ENCODE data around the gene SCO1. TPM values are rescaled to one million over a fixed set of nuclear protein-coding genes. Genes with fewer than 3 reads are reported as not detected.

SCO1 gene
- total RNA-seq, 2 experiments from 2014 or later: 15.3 to 18.2 TPM

DNA sequence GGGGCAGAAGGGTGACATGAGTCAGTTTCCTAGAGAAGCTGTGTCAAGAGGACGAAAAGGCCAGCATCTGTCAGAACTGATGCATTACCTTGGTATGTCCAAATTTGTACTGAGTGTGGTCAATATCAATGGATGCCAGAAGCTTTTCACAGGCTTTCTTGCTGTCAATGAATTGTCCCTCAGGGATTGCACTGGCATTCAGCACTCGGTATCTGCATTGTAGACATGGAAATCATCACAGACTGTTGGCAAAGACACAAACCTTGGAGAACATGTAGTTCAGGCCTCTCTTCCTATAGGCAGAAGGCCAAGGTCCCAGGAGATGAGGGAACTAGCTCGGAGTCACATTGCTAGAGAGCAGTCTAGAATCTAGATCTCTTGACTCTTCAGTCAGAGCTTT, 56.9 kb downstream of the SCO1 start:
- Histone ChIP-seq H3K4me1 (ENCODE audit: insufficient read depth, low read length) (no peaks in the 10 kb centered on the region), H3K36me3 (ENCODE audit: insufficient read depth, low read length) (peaks cover 6% of the 10 kb centered on the region), H3K9me3 (ENCODE audit: control insufficient read depth in 1 of 2, insufficient read depth in 1 of 2, low read length in 2 of 2) (no peaks in the 10 kb centered on the region), H3K27me3 (ENCODE audit: control insufficient read depth in 1 of 2, insufficient read depth in 2 of 2, low read length in 2 of 2) (no peaks in the 10 kb centered on the region), H3K27ac (ENCODE audit: low read depth in 1 of 2, low read length in 2 of 2) (no peak overlapping the region), H3K4me3 (ENCODE audit: low read length) (no peak overlapping the region)
- intact Hi-C loops (cut with DNase I, micrococcal nuclease): loop anchor here in 1 of 2 experiments (10.0 kb wide), 1 partner anchor 94 kb away; the partner anchor contains the start of gene TMEM220
- POLR2A ChIA-PET: no interaction called here
- TF ChIP-seq, protein P1, sequence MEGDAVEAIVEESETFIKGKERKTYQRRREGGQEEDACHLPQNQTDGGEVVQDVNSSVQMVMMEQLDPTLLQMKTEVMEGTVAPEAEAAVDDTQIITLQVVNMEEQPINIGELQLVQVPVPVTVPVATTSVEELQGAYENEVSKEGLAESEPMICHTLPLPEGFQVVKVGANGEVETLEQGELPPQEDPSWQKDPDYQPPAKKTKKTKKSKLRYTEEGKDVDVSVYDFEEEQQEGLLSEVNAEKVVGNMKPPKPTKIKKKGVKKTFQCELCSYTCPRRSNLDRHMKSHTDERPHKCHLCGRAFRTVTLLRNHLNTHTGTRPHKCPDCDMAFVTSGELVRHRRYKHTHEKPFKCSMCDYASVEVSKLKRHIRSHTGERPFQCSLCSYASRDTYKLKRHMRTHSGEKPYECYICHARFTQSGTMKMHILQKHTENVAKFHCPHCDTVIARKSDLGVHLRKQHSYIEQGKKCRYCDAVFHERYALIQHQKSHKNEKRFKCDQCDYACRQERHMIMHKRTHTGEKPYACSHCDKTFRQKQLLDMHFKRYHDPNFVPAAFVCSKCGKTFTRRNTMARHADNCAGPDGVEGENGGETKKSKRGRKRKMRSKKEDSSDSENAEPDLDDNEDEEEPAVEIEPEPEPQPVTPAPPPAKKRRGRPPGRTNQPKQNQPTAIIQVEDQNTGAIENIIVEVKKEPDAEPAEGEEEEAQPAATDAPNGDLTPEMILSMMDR (IDR thresholded peaks at IDR 0.05): no peak
- DNase-seq (no peak), ATAC-seq (ENCODE audit: poor library complexity) (no peak)
- Mint-ChIP-seq H3K9me3 (no peaks in the 10 kb centered on the region), H3K4me3 (no peak overlapping the region), H3K27ac (no peak overlapping the region), H3K36me3 (ENCODE audit: low read depth) (peaks cover 70% of the 10 kb centered on the region), H3K27me3 (no peaks in the 10 kb centered on the region), H3K4me1 (ENCODE audit: low read depth) (no peaks in the 10 kb centered on the region)
- CTCF ChIA-PET: interaction anchor here (1.5 kb wide), 1 partner anchor 9 kb away, joined by 3 read pairs; no protein-coding TSS in a partner anchor

DNA sequence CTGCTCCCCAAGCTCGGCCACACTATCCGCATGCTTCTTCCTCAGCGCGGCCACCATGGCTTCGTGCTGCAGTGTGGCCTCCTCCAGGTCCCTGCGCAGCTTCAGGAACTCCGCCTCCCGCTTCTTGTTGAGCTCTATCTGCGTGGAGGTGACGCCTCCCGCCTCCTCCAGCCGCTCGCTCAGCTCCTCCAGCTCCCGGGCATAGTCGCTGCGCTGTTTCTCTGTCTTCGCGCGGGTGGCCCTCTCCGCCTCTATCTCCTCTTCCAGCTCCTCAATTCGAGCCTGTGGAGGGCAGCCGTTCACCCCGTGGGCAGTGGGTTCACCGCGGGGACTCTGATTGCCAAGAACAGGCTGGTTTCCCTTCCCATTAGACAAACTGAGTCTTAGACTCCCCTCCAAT, 59.2 kb downstream of the SCO1 start:
- no peak overlapping the region for H3K27ac ChIP-seq (ENCODE audit: low read depth in 1 of 2, low read length in 2 of 2)
- TF ChIP-seq, protein P1 (IDR thresholded peaks at IDR 0.05): no peak
- H3K4me1 ChIP-seq (ENCODE audit: insufficient read depth, low read length): no peaks in the 10 kb centered on the region
- Mint-ChIP-seq H3K36me3 (ENCODE audit: low read depth) (peaks cover 81% of the 10 kb centered on the region), H3K4me3 (no peak overlapping the region), H3K27ac (no peak overlapping the region), H3K27me3 (no peaks in the 10 kb centered on the region), H3K9me3 (no peaks in the 10 kb centered on the region), H3K4me1 (ENCODE audit: low read depth) (no peaks in the 10 kb centered on the region)
- H3K4me3 ChIP-seq (ENCODE audit: low read length): no peak overlapping the region
- H3K9me3 ChIP-seq (ENCODE audit: control insufficient read depth in 1 of 2, insufficient read depth in 1 of 2, low read length in 2 of 2): peaks cover 0 to 3% of the 10 kb centered on the region in 2 experiments
- H3K36me3 ChIP-seq (ENCODE audit: insufficient read depth, low read length): peaks cover 6% of the 10 kb centered on the region
- H3K27me3 ChIP-seq (ENCODE audit: control insufficient read depth in 1 of 2, insufficient read depth in 2 of 2, low read length in 2 of 2): no peaks in the 10 kb centered on the region
- DNase-seq (no peak), ATAC-seq (ENCODE audit: poor library complexity) (no peak)
- intact Hi-C loops (cut with DNase I, micrococcal nuclease): no loop called here
- CTCF ChIA-PET: no interaction called here
- POLR2A ChIA-PET: no interaction called here

DNA sequence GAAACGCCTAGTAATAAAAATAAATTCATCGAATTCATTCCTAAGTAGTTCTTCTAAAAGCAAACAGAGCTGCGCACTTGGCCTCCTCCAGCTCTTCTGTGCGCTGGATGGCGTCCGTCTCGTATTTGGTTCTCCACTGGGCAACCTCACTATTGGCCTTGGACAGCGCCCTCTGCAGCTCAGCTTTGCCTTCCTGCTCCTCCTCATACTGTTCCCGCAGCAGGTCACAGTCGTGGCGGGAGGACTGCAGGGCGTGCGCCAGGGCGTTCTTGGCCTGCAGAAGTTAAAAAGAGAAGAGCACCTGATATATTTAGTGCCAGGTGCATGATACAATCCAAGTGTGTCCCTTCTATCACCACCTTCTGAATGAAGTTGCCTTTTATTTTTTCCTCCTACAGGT, 62.0 kb downstream of the SCO1 start:
- intact Hi-C loops (cut with DNase I, micrococcal nuclease): no loop called here
- H3K9me3 ChIP-seq (ENCODE audit: control insufficient read depth in 1 of 2, insufficient read depth in 1 of 2, low read length in 2 of 2): peaks cover 0 to 3% of the 10 kb centered on the region in 2 experiments
- no peaks in the 10 kb centered on the region for H3K36me3 ChIP-seq (ENCODE audit: insufficient read depth, low read length)
- no peaks in the 10 kb centered on the region for H3K4me1 ChIP-seq (ENCODE audit: insufficient read depth, low read length)
- DNase-seq: no peak
- POLR2A ChIA-PET: no interaction called here
- Mint-ChIP-seq H3K36me3 (ENCODE audit: low read depth) (peaks cover 68% of the 10 kb centered on the region), H3K4me1 (ENCODE audit: low read depth) (no peaks in the 10 kb centered on the region), H3K4me3 (no peak overlapping the region), H3K27me3 (no peaks in the 10 kb centered on the region), H3K27ac (no peak overlapping the region), H3K9me3 (no peaks in the 10 kb centered on the region)
- no peak for ATAC-seq (ENCODE audit: poor library complexity)
- no peaks in the 10 kb centered on the region for H3K27me3 ChIP-seq (ENCODE audit: control insufficient read depth in 1 of 2, insufficient read depth in 2 of 2, low read length in 2 of 2)
- no peak overlapping the region for H3K27ac ChIP-seq (ENCODE audit: low read depth in 1 of 2, low read length in 2 of 2)
- H3K4me3 ChIP-seq (ENCODE audit: low read length): no peak overlapping the region
- CTCF ChIA-PET: interaction anchor here (2.4 kb wide), 1 partner anchor 11 kb away, joined by 9 read pairs; no protein-coding TSS in a partner anchor
- TF ChIP-seq, protein P1 (IDR thresholded peaks at IDR 0.05): no peak

All from CD4-positive, alpha-beta T cell (primary cell).